Astrocyte of the hippocampus (primary cell): ENCODE measurements around the gene TMC7.
A peak's percentile ranks its signal among the peaks of the same experiment; 100 is the strongest.
"Not testable (repeated sequence)": the region's sequence is repeated elsewhere in the genome, so short reads cannot be mapped to it uniquely, and the experiment has no call there.

Experiments used
- DNase-seq: peaks from one replicate; pipeline ENCODE4 v3.0.0; 2011; ENCODE audit warnings: low read depth, low spot score

The TMC7 gene

DNA sequence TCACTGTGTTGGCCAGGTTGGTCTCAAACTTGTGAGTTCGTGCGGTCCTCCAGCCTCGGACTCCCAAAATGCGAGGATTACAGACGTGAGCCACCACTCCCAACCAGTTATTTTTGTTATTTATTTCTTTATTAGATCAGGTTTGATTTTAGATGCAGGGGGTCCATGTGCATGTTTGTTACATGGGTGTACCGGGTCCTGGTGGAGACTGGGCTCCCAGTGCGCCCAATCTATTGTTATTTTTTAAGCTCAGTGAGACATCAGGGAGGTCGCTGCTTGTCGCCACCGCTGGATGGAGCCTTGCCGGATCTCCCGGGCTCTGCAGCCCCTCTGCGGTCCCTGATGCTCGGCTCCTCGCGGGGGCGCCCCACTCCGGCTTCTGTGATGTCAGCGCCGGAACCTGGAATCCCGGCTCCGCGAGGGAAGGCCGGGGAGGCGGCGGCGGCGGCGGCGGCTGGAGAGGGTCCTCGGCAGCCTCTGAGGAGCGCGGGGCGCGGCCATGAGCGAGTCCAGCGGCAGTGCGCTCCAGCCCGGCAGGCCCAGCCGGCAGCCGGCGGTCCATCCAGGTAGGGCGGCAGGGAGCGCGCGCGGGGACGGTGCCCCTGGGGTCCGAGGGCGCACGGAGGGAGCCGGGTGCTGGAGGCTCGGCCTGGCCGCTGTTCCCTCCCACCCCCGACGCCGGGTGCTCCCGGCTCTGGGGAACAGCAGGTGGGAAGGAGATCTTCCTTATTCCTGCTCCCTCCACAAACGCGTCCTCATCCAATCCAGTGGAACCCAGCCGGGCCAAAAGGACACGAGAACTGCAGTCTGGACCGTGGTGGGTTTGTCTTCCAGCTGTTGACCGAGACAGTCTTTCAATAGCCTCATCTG lies at the start of gene TMC7:
TSS of gene TMC7 (plus strand) at position 370 of the 870 bp plus-strand sequence. CDS start at position 500, 130 bp downstream.
- peak; percentile 97 for DNase-seq

DNA sequence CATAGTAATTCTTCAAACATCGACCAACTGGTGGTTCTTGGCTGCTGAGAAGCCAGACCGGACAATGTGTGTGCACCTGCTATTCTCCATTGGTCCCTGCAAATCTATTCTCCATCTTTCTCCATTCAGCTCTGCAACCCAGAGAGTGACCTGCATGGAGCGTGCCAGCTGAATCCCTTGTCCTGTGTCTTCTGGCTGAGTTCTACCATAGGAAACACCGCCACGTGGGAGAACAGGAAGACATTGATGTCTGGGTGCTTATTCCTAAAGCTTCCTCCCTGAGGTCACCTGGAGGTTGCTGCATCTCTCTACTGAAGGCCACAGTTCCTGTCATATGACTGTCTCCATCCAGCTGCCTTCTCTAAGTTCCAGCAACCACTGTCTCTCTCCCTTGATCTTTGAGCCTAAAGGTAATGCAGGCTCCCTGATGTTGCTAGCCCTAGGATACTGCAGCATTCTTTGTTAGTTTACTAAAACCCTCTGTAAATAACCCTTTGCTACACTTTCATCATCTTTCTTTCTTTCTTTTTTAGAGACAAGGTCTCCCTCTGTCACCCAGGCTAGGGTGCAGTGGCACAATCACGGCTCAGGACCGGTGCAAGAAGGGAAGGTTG lies 46.9 kb upstream of the TMC7 start:
- DNase-seq: no peak

DNA sequence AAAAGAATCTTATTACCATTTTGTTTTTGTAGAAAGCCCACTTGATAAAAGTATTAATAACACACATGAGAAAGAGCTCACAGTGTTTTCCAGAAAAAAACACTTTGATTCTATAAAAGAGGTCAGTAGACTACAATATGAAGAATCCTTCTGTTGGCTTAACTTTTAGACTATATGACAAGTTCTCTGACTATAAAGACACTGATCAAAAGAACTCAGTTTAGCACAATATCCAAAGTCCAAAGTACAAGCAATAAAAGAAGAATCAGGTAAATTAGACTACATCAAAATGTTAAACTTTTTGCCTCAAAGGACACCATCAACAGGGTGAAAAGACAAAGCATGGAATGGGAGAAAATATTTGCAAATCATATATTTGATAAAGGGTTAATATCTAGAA lies 46.3 kb upstream of the TMC7 start:
- DNase-seq: no peak

DNA sequence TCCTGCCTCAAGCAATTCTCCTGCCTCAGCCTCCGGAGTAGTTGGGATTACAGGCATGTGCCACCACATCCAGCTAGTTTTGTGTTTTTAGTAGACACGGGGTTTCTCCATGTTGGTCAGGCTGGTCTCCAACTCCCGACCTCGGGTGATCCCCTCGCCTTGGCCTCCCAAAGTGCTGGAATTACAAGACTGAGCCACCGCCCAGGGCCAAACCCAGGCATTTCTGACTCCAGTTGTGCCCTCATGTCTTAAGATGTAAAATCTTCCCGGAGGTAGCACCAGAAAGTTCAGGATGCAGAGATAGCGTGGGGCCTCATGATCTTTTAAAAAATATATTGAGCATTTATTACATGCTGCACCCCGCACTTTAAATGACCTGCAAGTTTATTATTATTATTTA lies 44.7 kb upstream of the TMC7 start:
- DNase-seq: no peak

DNA sequence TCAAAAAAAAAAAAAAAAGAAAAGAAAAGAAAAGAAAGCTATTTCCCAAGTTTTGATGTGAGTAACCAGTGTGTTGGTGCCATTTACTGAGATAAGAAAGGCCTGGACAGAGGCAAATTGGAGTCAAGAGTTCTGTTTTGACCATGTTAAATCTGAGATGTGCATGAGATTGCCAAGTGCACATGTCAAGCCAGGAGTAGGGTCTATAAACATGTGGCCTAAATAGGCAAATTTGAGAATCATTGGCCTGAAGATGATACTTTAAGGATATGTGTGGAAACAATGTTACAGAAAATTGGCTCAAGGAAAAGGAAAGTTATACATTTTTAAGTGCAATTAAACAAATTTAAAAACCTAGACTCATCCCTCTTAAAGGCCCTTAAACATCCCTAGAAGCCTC lies 42.3 kb upstream of the TMC7 start:
- no peak for DNase-seq

DNA sequence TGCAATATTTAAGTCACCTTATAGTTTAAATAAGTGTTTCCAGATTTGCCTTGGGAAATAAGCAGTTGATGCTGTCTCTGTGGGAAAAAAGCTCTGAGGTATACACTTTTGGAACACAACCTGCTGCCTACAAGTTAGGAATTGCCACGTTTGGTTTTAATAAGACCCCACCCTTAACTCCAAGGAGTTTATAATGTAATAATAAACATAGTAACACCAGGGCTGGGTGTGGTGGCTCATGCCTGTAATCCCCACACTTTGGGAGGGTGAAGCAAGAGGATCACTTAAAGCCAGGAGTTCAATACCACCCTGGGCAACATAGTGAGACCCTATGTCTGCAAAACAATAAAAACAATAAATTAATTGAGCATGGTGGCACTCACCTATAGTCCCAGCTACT lies 41.7 kb upstream of the TMC7 start:
- no peak for DNase-seq

DNA sequence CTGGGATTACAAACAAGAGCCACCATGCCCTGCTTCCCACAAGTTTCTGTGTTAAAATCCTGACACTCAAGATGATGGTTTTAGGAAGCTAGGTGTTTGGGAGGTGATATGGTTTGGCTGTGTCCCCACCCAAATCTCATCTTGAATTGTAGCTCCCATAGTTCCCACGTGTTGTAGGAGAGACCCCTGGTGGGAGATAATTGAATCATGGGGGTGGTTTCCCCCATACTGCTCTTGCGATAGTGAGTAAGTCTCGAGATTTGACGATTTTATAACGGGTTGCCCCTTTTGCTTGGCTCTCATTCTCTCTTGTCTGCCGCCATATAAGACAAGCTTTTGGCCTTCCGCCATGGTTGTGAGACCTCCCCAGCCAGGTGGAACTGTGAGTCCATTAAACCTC lies 40.3 kb upstream of the TMC7 start:
- DNase-seq: no peak

DNA sequence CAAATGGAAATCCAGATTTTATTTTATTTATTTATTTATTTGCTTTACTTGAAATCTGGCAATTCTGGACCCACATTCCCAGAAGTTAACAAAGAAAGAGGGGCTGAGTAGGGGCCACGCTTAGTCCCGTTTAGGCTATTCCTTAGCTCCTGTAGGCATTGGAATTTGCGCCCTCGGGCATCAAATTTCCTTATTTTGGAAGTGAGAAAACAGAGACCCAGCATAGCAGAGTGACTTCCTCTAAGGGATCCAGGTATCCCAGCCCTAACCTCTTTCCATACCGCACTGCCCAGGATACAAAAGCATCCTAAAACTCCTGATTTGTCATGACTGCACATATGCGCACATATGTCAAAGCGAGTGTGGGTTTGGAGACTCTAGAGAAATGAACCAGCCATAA lies 38.5 kb upstream of the TMC7 start:
- DNase-seq: no peak

DNA sequence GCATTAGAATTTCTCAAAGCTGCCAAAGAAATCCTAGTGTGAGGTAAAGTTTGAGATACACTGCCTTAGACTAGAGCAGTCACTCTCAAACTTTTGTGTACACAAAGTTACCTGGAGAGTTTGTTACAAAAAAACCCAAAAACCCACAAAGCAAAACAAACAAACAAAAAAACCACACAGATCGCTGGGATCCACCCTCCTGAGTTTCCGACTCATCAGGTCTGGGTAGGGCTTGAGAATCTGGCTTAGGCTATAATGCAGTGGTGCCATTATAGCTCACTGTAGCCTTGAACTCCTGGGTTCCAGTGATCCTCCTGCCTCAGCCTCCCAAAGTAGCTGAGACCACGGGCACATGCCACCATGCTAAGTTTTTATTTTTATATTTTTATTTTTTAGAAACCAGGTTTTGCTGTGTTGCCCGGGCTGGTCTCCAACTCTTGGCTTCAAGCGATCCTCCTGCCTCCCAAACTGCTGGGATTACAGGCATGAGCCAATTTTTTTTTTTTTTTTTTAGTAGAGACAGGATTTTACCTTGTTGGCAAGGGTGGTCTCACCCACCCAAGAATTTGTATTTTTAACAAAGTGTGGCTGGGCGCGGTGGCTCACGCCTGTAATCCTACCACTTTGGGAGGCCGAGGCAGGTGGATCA lies 35.2 kb upstream of the TMC7 start:
- DNase-seq: no peak

DNA sequence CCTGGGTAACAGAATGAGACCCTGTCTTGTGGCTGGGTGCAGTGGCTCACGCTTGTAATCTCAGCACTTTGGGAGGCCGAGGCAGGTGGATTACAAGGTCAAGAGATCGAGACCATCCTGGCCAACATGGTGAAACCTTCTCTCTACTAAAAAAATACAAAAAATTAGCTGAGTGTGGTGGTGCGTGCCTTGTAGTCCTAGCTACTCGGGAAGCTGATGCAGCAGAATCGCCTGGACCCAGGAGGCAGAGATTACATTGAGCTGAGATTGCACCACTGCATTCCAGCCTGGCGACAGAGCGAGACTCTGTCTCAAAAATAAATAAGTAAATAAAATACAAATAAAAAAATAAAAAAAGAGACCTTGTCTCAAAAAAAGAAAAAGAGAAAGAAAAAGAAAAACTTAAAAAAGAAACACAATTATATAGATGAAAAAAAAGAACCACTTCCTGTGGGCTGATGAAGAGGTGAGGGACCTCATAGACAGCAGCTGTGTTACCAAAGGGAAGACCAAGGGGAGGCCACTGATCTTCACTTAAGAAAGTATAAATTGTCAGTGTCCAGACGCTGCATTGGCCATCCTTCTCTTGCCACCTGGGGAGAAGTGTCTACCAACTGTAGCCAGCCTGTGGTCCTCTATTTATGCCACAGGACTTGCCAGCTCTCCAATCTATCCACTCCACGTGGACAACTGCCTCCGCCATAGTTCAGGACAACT lies 33.1 kb upstream of the TMC7 start:
- DNase-seq: no peak

DNA sequence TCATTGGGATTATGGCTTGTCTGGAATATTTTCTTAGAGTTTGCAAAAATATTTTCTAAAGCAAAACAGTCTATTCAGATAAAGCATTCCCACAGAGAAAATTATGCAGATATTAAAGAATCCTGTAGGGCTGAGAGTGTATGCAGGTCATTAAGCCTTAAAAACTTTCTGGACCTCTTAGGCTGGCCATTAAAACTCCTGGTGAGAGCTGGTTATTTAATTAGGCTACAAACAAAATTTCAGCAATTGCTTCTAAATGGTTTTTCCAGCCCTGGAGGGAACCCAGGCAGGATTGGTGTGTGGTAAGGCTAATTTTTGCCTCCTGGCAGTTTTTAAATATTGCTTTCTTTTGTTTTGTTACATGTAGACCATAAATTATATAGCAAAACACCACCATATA lies 30.2 kb upstream of the TMC7 start:
- DNase-seq: no peak

DNA sequence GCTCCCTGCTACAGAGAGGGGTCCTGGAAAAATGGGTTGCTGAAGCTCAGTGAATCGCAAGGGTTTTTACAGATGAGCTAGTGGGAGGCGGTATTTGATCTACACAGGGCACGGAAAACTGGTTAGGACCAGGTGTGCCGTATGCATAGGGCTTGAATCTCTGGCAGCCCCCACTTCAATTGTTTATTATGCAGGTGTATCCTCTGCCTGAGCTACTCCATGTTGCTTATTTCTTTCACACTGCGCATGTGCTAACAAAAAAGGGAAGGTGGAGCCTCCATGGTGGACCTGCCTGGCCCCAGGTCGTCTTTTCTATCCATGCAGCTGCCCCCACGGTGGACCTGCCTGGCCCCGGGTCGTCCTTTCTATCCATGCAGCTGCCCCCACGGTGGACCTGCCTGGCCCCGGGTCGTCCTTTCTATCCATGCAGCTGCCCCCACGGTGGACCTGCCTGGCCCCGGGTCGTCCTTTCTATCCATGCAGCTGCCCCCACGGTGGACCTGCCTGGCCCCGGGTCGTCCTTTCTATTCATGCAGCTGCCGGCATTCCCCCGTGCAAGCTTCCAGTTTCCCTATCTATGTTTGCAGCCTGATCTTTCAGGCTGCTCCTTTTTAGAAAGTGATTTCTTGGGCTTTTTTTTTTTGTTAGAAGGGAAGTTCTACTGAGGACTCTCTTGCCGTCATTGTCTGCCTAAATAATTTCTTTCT lies 27.7 kb upstream of the TMC7 start:
- not testable (repeated sequence) for DNase-seq

DNA sequence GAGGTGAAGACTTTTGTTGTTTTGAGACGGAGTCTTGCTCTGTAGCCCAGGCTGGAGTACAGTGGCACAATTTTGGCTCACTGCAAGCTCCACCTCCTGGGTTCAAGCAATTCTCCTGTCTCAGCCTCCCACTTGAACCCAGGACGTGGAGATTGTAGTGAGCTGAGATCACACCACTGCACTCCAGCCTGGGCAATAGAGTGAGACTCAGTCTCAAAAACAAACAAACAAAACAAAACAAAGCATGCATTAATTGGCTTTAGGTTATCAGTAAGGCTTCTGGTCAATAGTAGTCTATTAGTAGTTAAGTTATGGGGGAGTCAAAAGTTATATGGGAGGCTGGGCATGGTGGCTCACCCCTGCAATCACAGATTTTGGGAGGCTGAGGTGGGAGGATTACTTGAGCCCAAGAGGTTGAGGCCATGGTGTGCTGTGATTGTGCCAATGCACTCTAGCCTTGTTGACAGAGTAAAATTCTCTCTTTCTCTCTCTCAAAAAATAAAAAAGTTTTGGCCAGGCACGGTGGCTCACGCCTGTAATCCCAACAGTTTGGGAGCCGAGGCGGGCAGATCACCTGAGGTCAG lies 27.0 kb upstream of the TMC7 start:
- not testable (repeated sequence) for DNase-seq

DNA sequence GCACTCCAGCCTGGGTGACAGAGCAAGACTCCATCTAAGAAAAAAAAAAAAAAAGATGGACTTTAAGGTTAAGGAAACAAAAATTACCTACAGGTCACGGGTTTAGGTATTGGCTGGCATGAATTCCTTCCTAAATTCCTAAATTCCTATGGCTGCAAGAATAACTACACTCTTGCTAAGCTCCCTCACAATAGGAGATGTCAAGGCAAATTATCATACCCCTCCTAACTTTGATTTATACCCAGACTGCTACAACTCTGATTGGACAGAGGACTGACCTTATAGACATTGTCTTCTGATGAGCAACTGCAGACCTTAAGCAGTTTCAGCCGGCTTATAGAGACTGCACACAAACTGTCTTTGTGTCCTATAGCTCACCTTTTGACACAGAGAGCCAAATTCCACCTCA lies 25.1 kb upstream of the TMC7 start:
- no peak for DNase-seq

DNA sequence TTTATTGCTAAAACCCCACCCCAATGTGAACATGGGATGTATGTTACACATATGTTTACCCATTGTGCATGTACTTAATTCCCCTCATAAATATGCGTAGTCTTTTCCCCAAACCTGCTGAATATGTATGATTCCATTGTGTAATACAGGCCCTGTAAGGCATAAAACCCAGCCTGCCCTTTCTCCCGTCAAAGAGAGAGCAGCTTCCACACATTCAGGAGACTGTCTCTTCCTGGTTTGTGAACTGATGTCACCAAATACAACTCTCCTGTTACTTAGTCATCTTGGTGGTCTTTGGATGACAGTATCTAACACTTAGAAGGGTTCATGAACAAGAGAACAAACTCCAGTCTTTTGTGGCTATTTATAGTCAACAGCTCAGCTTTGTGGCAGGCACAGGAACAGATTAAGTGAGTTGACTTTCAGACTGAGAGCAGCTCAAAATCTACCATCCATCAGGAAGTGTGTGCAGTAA lies 24.7 kb upstream of the TMC7 start:
- peak; percentile 52 for DNase-seq

DNA sequence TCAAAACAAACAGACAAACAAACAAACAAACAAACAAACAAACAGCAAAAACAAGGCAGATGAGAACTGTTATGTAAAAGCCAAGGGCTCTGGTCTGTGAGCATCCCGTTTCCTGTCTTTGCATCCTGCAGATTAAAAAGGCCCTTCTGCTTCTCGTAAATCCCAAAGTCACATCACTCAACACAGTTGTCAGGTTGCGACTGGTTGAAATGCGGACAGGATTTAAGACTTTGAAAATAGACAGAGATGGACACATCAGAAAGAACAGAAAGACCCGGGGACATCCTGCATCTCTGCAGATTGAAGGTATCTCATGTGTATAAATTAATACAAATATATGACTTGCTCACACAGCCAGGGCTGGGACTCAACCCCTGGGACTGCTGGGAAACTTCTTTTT lies 18.2 kb upstream of the TMC7 start:
- no peak for DNase-seq

DNA sequence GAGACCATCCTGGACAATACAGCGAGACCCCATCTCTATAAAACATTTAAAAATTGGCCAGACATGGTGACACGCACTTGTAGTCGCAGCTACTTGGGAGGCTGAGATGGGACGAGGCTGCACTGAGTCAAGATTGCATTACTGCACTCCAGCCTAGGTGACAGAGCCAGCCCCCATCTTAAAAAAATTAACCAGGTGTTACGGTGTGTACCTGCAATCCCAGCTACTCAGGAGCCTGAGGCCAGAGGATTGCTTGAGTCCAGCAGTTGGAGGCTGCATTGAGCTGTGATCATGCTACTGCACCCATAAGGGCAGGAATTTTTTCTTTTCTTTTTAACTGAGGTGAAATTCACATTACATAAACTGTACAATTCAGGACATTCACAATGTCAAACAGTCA lies 16.9 kb upstream of the TMC7 start:
- no peak for DNase-seq

DNA sequence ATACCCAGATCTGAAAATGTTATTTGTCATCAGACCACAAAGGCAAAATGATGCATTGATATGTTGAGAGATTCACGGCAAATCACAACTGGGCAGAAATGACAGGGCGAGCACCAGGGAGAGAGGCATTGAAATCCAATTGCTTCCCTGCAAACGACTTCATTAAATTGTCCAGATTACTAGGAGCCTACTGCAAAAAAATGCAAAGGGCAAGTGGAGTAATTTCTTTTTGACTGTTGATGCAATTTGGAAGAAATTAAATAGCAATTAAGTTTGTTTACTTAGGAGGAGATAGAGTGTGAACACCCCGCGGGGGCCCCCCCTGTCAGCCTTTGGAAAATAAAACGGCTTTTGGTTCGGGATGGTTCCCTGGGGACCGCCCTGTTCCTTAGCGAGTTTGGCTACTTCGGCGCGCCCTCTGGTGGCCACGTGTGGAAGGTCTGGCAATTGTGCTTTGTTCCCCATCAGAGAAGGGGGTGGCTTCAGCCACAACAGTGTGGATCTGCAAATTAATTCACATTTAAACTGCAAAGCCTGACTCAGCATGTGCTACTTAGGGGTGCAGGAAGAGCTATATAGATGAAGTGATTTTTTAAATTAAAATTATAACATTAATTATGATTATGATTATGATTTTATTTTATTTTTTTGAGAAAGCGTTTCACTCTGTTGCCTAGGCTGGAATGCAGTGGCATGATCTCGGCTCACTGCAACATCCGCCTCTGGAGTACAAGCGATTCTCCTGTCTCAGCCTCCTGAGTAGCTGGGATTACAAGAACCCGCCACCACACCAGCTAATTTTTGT lies 14.5 kb upstream of the TMC7 start:
- DNase-seq: peak; percentile 88

DNA sequence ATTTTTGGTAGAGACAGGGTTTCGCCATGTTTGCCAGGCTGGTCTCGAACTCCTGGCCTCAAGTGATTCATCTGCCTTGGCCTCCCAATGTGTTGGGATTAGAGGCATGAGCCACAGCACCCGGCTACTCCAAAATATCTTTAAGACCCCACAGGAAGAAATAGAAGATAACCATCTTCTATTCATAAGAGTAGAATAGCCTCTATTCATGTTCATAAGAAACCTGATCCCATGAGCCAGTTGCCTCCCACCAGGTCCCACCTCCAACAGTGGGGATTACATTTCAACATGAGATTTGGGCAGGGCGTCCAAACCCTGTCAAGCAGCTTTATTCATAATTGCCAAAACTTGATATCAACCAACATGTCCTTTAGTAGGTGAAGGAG lies 13.9 kb upstream of the TMC7 start:
- no peak for DNase-seq

DNA sequence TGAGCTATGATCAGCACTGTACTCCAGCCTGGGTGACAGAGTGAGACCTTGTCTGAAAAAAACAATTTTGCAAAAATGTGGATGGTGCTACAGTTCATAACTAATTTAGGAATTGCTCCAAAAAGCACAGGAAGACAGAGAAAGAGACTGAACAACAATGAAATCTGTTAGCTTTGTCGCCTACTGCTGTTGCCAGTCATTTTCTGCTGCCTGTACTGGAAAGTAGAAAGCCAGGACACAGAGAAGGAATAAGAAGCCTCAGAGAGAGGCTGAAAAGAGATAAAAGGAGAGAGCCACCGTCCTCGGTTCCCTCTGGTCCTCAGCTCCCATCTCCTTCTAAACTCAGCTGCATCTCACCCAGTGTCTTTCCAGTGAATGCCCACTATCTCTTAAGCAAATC lies 8.6 kb upstream of the TMC7 start:
- DNase-seq: no peak
